T-helper 2 cell treated with Interferon-gamma antibody and Interleukin-4, amounts not matched to agents 5 μg/mL and 100 μg/mL, for 36 hours (primary cell): ENCODE data around the gene PADI4.

ENCODE experiments used
- DNase-seq: peaks from one replicate; pipeline ENCODE4 v3.0.0; 2021; ENCODE audit warnings: low spot score
- H3K27ac Mint-ChIP-seq: one replicate; pipeline ENCODE4 v1.8.0; 2021; ENCODE audit warnings: mild to moderate bottlenecking, mixed read lengths
- H3K27me3 Mint-ChIP-seq: one replicate; pipeline ENCODE4 v1.8.0; 2021; ENCODE audit warnings: low read depth, mixed read lengths
- H3K36me3 Mint-ChIP-seq: one replicate; pipeline ENCODE4 v1.8.0; 2021; ENCODE audit warnings: low read depth, mixed read lengths
- H3K4me1 Mint-ChIP-seq: one replicate; pipeline ENCODE4 v1.8.0; 2021; ENCODE audit warnings: low read depth, mixed read lengths
- H3K4me3 Mint-ChIP-seq: one replicate; pipeline ENCODE4 v1.8.0; 2022; ENCODE audit warnings: mild to moderate bottlenecking, moderate library complexity, mixed read lengths
- H3K9me3 Mint-ChIP-seq: one replicate; pipeline ENCODE4 v1.8.0; 2021; ENCODE audit warnings: mixed read lengths

Gene PADI4

DNA sequence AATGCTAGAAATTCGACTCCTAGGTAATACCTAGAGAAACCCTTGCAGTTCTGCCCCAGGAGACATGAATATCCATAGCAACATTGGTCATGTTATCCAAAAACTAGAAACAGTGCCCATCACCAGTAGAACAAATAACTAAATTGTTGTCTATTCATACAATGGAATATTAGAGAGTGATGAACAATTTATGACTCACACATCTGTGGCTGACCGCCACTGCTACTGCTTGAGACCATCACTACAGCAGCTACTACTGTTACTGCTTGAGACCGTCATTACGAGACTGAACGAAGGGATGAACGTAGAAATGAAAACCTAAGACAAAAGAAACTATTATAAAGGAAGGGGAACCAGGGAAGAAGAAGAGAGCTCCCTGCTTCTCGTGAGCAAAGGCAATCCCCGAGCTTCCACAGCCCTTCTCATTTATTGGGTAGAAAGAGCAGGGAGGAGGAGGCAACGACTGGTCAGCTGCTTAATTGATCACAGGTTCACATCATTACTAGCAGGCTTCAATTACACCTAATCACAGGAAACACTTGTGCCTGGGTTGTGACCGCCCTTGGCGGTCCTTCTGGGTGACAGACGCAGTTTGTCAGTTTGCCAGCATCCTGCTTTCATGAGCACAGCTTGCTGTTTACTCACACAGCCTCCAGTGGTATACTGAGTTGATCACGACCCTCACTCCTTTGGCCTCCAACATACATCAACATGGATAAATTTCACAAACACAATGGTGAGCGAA is 14.1 kb upstream of the PADI4 start:
- H3K27ac Mint-ChIP-seq: no peak overlapping the region
- no peak for DNase-seq
- H3K9me3 Mint-ChIP-seq: no peaks in the 10 kb centered on the region
- H3K4me3 Mint-ChIP-seq: no peak overlapping the region
- H3K4me1 Mint-ChIP-seq: no peaks in the 10 kb centered on the region
- H3K36me3 Mint-ChIP-seq: no peaks in the 10 kb centered on the region
- H3K27me3 Mint-ChIP-seq: peaks cover 3% of the 10 kb centered on the region

DNA sequence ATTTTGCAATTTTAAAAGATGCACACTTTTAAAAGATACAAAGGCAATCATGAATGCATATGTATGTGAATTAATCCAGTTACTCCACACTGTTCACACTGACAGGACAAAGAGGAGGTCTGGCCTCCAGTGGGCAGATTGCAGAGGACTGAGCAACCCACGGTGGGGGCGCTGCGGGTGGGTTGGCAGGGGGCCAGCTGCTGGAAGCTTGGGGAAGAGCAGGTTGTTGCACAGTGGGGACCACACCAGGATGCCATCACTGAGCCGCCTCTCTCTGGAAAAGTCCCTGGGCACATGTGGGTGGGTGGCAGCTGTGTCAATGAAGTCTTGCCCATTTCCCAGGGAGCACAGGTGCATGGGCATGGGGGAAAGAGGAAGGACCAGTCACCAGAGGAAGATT is 12.7 kb upstream of the PADI4 start:
- no peaks in the 10 kb centered on the region for H3K36me3 Mint-ChIP-seq
- H3K27me3 Mint-ChIP-seq: peaks cover 3% of the 10 kb centered on the region
- DNase-seq: no peak
- no peak overlapping the region for H3K4me3 Mint-ChIP-seq
- no peaks in the 10 kb centered on the region for H3K4me1 Mint-ChIP-seq
- H3K27ac Mint-ChIP-seq: no peak overlapping the region
- no peaks in the 10 kb centered on the region for H3K9me3 Mint-ChIP-seq

DNA sequence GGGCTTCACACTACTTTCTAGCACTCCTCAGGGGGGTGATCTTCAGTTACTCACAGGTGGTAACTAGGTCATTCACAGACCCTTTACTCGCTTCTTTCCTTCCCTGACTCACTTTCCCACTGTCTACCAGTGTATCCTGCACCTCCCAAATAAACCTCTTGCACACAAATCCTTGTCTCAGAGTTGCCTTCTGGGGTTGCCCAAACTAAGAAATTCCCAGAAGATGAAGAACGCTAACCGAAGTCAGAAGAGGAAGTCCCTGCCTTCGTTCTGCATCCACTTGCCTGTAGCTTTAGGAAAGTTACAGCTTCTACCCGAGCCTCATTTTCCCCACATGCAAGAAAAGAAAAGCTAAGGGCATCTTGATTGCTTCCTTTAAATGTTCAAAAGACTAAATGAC is 11.9 kb upstream of the PADI4 start:
- H3K4me3 Mint-ChIP-seq: no peak overlapping the region
- H3K36me3 Mint-ChIP-seq: no peaks in the 10 kb centered on the region
- no peaks in the 10 kb centered on the region for H3K4me1 Mint-ChIP-seq
- no peaks in the 10 kb centered on the region for H3K27me3 Mint-ChIP-seq
- DNase-seq: no peak
- no peaks in the 10 kb centered on the region for H3K9me3 Mint-ChIP-seq
- H3K27ac Mint-ChIP-seq: no peak overlapping the region

DNA sequence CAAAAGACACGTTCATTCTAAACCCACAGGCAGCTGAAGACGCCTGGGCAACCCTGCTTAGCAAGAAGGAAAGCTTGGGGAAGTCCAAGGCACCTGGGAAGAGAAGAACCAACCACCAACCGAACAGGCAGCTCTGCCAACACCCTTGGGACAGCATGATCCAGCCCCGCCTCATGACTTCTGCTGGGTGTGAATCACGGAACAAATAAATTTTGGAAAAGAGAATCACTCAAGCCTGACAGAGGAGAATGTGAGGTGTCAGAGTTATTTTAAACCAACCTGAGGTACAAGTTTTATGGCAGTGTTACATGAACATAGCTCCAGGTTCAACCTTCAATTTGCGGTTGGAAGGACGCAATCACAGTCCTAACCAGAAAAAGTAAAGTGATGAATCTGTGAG is 10.0 kb upstream of the PADI4 start:
- no peak overlapping the region for H3K27ac Mint-ChIP-seq
- H3K4me3 Mint-ChIP-seq: no peak overlapping the region
- no peaks in the 10 kb centered on the region for H3K4me1 Mint-ChIP-seq
- no peak for DNase-seq
- no peaks in the 10 kb centered on the region for H3K27me3 Mint-ChIP-seq
- H3K36me3 Mint-ChIP-seq: no peaks in the 10 kb centered on the region
- H3K9me3 Mint-ChIP-seq: peaks cover 8% of the 10 kb centered on the region

DNA sequence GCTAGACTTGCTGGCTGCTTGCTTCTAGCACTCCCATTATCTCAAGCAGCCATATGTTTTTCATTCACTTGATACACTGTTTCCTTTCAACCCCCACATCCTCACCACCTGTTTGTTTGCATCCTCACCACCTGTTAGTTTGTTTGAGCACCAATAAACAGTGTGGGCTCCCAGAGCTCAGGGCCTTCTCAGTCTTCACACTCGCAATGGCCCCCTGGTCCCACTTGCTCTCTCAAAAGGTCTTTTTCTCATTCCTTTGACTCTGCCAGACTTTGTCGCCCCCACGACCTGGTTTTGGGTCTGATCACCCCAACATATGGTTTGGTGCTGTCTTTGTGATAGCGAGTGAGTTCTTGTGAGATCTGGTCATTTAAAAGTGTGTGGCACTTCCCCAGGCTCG is 6.2 kb upstream of the PADI4 start:
- no peak overlapping the region for H3K27ac Mint-ChIP-seq
- H3K27me3 Mint-ChIP-seq: no peaks in the 10 kb centered on the region
- H3K4me3 Mint-ChIP-seq: no peak overlapping the region
- peaks cover 8% of the 10 kb centered on the region for H3K9me3 Mint-ChIP-seq
- H3K36me3 Mint-ChIP-seq: no peaks in the 10 kb centered on the region
- DNase-seq: no peak
- H3K4me1 Mint-ChIP-seq: no peaks in the 10 kb centered on the region

DNA sequence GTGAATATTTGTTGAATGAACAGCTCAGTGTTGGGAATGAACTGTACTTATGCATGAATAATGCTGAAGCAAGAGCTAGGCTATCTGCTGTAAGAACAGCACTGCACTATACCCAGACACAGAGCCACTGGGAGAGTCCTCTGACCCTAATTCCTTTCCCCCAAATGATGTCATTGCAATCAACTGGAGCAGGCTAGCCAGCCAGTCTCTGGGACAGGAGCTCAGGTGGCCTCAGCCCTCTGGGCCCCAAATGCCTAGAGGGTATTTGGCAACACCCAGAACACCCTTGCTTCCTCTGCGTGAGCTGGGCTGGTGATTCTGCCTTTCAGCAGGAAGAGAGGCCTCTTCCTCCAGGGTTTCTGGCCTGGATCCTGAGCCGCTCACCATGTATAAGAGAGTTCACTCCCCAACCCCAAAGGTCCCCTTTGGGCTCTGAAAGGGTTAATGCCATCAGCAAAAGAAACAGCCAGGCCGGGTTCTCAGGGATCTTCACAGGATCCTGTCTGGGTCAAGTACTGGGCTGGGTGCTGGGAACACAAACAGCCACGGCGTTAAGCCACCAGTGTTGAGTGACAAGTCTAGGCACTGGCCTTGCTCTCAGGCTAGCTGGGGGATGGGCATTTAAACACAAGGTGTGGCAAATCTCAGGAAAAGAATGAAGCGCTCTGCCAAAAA is 3.7 kb upstream of the PADI4 start:
- Mint-ChIP-seq H3K27me3 (no peaks in the 10 kb centered on the region), H3K4me3 (no peak overlapping the region), H3K27ac (no peak overlapping the region), H3K36me3 (no peaks in the 10 kb centered on the region), H3K9me3 (peaks cover 8% of the 10 kb centered on the region), H3K4me1 (no peaks in the 10 kb centered on the region)
- no peak for DNase-seq

DNA sequence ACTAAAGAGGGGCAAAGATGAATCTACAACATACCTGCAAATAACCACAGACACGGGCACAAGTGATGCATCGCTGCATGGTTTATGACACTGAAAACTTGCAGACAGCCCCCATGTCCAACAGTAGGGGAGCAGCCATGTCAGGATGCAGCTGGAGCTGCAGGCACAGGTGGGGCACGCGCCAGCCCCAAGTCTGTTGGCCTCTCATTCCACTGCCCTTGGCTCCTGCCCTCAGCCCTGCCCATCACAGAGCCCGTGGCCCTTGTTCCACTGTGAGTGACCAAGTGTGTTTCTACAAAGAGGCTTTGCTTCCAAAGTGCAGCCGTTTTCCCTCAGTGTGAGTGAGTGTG is 3.2 kb upstream of the PADI4 start:
- DNase-seq: no peak
- H3K9me3 Mint-ChIP-seq: peaks cover 8% of the 10 kb centered on the region
- H3K27ac Mint-ChIP-seq: no peak overlapping the region
- H3K36me3 Mint-ChIP-seq: no peaks in the 10 kb centered on the region
- H3K27me3 Mint-ChIP-seq: no peaks in the 10 kb centered on the region
- no peaks in the 10 kb centered on the region for H3K4me1 Mint-ChIP-seq
- H3K4me3 Mint-ChIP-seq: no peak overlapping the region

DNA sequence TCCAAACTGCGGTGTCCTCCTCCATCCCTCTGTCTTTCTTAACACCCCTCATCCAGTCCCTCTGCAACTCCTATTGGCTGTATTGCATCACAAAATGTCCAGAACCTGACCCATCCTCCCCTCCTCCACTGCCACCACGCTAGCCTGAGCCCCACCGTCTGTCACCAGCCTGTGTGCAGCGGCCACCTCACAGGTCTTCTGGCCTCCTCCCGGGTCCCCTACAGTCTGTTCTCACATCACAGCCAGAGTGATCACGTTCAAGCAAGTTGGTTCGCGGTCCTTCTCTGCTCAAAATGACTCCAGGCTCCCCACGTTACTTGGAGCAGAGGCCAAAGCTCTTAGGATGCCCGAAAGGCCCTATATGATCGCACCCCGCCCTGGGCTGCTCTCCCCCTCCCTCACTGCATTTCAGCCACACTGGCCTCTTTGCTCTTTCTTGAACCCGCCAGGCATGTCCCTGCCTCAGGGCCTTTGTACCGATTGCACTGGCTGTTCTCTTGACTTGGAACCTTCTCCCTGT is 2.4 kb upstream of the PADI4 start:
- Mint-ChIP-seq H3K27me3 (no peaks in the 10 kb centered on the region), H3K27ac (no peak overlapping the region)

DNA sequence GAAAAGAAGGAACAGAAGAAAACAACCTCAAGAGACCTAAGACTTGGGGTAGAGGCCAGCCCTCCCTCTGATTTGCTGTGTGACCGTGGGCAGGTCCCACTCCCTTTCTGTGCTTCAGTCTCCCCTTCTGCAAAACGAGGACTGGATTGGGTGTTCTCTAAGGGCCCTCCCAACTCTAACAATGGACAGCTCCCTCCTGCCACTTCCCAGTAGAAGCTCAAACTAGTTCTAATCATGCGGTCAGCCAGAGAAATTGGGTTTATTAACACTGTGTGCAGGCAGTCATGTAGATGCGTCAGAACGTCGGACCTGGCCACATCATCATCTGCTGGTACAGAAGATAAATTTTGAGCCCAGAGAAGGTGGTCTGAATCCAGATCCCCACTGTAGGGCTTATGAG is 1.6 kb upstream of the PADI4 start:
- Mint-ChIP-seq H3K27ac (no peak overlapping the region), H3K9me3 (peaks cover 8% of the 10 kb centered on the region), H3K4me3 (no peak overlapping the region), H3K27me3 (no peaks in the 10 kb centered on the region), H3K4me1 (no peaks in the 10 kb centered on the region), H3K36me3 (no peaks in the 10 kb centered on the region)
- no peak for DNase-seq

More for the DNA sequence above, 2.4 kb upstream of the PADI4 start:
- H3K9me3 Mint-ChIP-seq: peaks cover 8% of the 10 kb centered on the region
- no peak for DNase-seq
- H3K4me1 Mint-ChIP-seq: no peaks in the 10 kb centered on the region
- H3K4me3 Mint-ChIP-seq: no peak overlapping the region
- H3K36me3 Mint-ChIP-seq: no peaks in the 10 kb centered on the region

DNA sequence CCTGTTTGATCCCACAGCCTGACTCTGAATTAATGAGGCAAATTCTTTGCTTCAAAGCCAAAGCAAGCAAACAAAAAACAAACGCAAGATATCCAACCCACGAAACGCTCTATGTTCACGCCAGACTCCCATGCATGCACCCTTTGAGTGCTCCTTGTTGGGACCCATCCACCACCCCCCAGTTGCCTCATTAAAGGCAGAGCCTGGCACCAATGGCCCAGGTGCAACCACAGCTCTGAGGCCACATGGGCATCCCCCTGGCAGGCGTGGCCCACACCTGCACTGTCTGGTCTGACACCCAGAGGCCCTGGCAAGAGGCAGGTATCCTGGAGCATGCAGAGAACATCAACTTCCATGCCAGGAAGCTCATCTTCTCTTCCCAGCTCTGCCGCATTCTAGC is 1.1 kb upstream of the PADI4 start:
- Mint-ChIP-seq H3K36me3 (no peaks in the 10 kb centered on the region), H3K27me3 (no peaks in the 10 kb centered on the region), H3K4me1 (no peaks in the 10 kb centered on the region), H3K9me3 (peaks cover 4% of the 10 kb centered on the region), H3K4me3 (no peak overlapping the region), H3K27ac (no peak overlapping the region)
- no peak for DNase-seq

DNA sequence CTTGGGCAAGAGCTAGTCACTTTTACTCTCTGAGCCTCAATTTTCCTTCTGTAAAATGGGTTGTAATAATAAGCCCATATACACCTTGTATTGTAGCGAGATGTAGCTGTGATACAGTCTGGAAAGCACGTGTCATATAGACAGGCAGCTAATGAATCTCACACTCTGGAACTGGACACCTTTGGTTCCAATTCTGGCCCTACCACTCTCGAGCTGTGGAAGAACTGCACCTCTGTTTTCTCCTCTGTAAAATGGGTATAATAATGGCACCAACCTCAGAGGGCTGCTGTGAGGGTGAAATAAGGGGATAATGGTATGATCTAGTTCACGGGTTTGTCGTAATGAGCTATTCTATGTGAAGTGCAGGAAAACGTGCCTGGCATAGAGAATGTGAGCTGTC is 668 bp upstream of the PADI4 start:
- Mint-ChIP-seq H3K4me3 (no peak overlapping the region), H3K27me3 (peaks cover 2% of the 10 kb centered on the region), H3K9me3 (peaks cover under 1% of the 10 kb centered on the region), H3K4me1 (peaks cover 1% of the 10 kb centered on the region), H3K27ac (no peak overlapping the region), H3K36me3 (no peaks in the 10 kb centered on the region)
- no peak for DNase-seq

DNA sequence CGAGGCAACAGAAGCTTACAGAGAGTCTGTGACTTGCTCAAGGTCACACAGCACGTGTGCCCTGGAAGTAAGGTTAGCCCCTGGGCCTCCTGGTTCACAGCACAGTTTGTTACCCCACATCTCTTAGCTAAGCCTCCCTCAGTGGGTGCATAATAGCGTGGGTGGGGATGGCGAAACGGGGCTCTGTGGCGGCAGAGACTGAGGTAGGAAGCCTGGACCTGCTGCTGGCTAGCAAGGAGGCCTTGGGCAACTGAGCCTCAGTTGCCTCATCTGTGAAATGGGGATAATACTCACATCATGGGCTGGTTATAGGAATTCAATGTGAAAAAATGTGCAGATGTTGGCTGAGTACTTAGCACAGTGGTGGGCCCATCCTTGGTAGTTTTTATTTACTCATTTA is 596 bp downstream of the PADI4 start:
- Mint-ChIP-seq H3K4me1 (peaks cover 4% of the 10 kb centered on the region), H3K4me3 (no peak overlapping the region), H3K27me3 (peaks cover 4% of the 10 kb centered on the region), H3K27ac (no peak overlapping the region), H3K36me3 (no peaks in the 10 kb centered on the region), H3K9me3 (no peaks in the 10 kb centered on the region)
- DNase-seq: no peak

DNA sequence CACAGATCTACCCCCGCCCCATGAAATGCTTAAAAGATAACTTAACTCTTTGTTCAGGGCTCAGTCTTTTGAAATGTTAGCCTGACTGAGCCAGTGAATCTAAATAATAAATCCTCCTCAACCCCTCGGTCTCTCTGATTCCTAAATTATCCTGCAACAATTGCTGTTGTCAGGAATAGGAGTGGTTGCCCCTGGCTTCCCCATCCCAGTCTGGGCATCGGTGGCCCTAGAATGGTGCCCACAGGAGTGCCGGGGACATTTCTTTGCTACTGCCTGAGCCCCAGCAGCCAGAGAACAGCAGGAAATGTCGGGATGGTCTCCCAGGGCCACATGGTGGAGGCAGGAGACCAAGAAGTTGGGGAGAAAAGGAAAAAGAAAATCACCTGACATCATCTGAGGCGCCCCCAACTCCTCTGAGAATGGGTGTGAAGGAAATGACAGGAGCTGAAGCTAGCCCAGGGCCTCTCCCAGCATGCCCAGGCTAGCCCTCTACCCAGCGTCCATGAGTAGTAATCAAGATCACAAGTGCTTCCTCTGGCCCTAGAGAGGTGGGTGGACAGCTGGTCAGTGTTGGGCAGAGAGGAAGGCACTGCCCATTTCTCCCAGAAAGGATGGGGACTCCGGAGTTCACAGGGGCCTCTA is 1.6 kb downstream of the PADI4 start:
- no peak for DNase-seq
- Mint-ChIP-seq H3K27ac (no peak overlapping the region), H3K27me3 (peaks cover 4% of the 10 kb centered on the region), H3K9me3 (no peaks in the 10 kb centered on the region), H3K4me3 (no peak overlapping the region), H3K36me3 (no peaks in the 10 kb centered on the region), H3K4me1 (peaks cover 4% of the 10 kb centered on the region)

DNA sequence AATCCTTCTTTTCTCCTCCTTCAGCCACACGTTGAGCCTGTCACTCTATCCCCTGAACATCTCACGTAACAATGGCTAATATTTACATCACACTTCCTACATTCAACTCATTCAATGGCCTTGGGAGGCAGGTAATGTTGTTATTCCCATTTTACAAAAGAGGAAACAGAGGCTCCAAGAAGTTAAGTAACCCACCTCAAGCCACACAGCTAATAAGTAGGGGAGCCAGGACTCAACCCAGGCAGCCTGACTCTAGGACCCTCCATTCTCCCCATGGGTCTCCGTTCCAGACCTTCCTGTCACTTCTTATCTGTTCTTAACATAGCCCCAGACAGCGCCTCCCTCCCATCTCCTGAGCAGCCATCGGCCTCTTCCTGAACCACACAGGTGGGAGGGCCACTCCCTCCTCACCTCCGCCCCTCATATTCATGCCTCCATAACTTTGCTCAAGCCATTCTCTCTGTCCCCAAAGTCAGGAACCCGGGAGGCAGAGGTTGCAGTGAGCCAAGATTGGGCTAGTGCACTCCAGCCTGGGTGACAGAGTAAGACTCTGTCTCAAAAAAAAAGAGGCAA is 2.2 kb downstream of the PADI4 start:
- no peak for DNase-seq
- Mint-ChIP-seq H3K4me3 (no peak overlapping the region), H3K4me1 (peaks cover 4% of the 10 kb centered on the region), H3K9me3 (no peaks in the 10 kb centered on the region), H3K27ac (no peak overlapping the region), H3K27me3 (peaks cover 4% of the 10 kb centered on the region), H3K36me3 (no peaks in the 10 kb centered on the region)
